Right renal pelvis (tissue), 4 donors: ENCODE measurements around the gene MEI1. TPM values are rescaled to one million over a fixed set of nuclear protein-coding genes. Genes with fewer than 3 reads are reported as not detected.

ENCODE experiments used
- polyA plus RNA-seq, 4 donors: library from polyadenylated mRNA; unstranded; fragments of 120-200 nt; gene quantifications; one replicate each; pipeline ENCODE4 v1.2.1, GENCODE V29; 2013; ENCODE audit not compliant: insufficient read length in 4 of 4

The MEI1 gene
- polyA plus RNA-seq, 4 donors, result 1.3 to 2.9 (median 2.4) TPM

Other genes starting within 250 kb of the MEI1 start
- 10 to 100 TPM; 55.8 to 68.1 (median 58.1) TPM for gene PHF5A, start 230.8 kb upstream of the MEI1 start, polyA plus RNA-seq
- gene ACO2, start 230.4 kb upstream of the MEI1 start, polyA plus RNA-seq, result 100 to 1,000 TPM; 131 to 150 (median 142) TPM
- 10 to 100 TPM; 30.0 to 37.0 (median 31.2) TPM for gene POLR3H, start 155.0 kb upstream of the MEI1 start, polyA plus RNA-seq
- 1 to 10 TPM; 4.9 to 9.4 (median 6.4) TPM for gene CSDC2, start 138.5 kb upstream of the MEI1 start, polyA plus RNA-seq
- gene PMM1, start 109.7 kb upstream of the MEI1 start, polyA plus RNA-seq, result 10 to 100 TPM; 48.8 to 65.9 (median 52.4) TPM
- gene DESI1, start 78.5 kb upstream of the MEI1 start, polyA plus RNA-seq, result 10 to 100 TPM; 26.0 to 29.7 (median 28.1) TPM
- 100 to 1,000 TPM; 333 to 384 (median 357) TPM for gene XRCC6, start 78.2 kb upstream of the MEI1 start, polyA plus RNA-seq
- gene SNU13, start 10.6 kb upstream of the MEI1 start, polyA plus RNA-seq, result 100 to 1,000 TPM; 145 to 173 (median 159) TPM
- gene CCDC134, start 101.2 kb downstream of the MEI1 start, polyA plus RNA-seq, result 10 to 100 TPM in 1 of 4 donors, 1 to 10 TPM in 3; 7.4 to 10.6 (median 8.2) TPM
- 100 to 1,000 TPM in 2 of 4 donors, 10 to 100 TPM in 2; 94.0 to 104 (median 101) TPM for gene SREBF2, start 133.6 kb downstream of the MEI1 start, polyA plus RNA-seq
- gene SHISA8, start 215.6 kb downstream of the MEI1 start, polyA plus RNA-seq, result under 1 TPM; 0.39 to 0.97 (median 0.59) TPM
- gene TNFRSF13C, start 227.3 kb downstream of the MEI1 start, polyA plus RNA-seq, result 1 to 10 TPM; 1.2 to 2.7 (median 1.8) TPM
- gene CENPM, start 247.6 kb downstream of the MEI1 start, polyA plus RNA-seq, result 10 to 100 TPM; 11.2 to 16.2 (median 13.5) TPM